Panc1 (cell line): ENCODE results near the gene OR4D5.

ENCODE experiments used
- POLR2AphosphoS5 ChIP-seq: IDR thresholded peaks from 2 replicates; pipeline ENCODE4 v1.6.1; 2012; ENCODE audit warnings: mild to moderate bottlenecking, low read depth, low read length, moderate library complexity
- REST ChIP-seq, 2 experiments: IDR thresholded peaks; 2 replicates each; pipeline ENCODE4 v1.6.1; 2011 to 2012; ENCODE audit warnings: low read depth in 2 of 2, control low read depth in 1 of 2, low read length in 1 of 2, mild to moderate bottlenecking in 1 of 2, moderate library complexity in 1 of 2; ENCODE audit not compliant: insufficient read depth in 1 of 2
- TF ChIP-seq, protein P1 (sequence below): fragments of 450-650 bp; IDR thresholded peaks from 2 replicates; pipeline ENCODE4 v1.5.1; 2017; ENCODE audit warnings: mild to moderate bottlenecking

- TF ChIP-seq, protein P1, sequence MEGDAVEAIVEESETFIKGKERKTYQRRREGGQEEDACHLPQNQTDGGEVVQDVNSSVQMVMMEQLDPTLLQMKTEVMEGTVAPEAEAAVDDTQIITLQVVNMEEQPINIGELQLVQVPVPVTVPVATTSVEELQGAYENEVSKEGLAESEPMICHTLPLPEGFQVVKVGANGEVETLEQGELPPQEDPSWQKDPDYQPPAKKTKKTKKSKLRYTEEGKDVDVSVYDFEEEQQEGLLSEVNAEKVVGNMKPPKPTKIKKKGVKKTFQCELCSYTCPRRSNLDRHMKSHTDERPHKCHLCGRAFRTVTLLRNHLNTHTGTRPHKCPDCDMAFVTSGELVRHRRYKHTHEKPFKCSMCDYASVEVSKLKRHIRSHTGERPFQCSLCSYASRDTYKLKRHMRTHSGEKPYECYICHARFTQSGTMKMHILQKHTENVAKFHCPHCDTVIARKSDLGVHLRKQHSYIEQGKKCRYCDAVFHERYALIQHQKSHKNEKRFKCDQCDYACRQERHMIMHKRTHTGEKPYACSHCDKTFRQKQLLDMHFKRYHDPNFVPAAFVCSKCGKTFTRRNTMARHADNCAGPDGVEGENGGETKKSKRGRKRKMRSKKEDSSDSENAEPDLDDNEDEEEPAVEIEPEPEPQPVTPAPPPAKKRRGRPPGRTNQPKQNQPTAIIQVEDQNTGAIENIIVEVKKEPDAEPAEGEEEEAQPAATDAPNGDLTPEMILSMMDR = no peak
- no peak for TF ChIP-seq REST (IDR thresholded peaks at IDR 0.05; ENCODE audit: insufficient read depth in 1 of 2, low read depth in 2 of 2, low read length in 1 of 2)
- no peak for TF ChIP-seq POLR2AphosphoS5
Observed at GRCh38 chr11:123920943-123921342, 18.5 kb upstream of the OR4D5 start.
